ENCODE measurements around the gene SLC22A8.
A peak's percentile ranks its signal among the peaks of the same experiment; 100 is the strongest.
"Not testable (repeated sequence)": the region's sequence is repeated elsewhere in the genome, so short reads cannot be mapped to it uniquely, and the experiment has no call there.

The SLC22A8 gene

DNA sequence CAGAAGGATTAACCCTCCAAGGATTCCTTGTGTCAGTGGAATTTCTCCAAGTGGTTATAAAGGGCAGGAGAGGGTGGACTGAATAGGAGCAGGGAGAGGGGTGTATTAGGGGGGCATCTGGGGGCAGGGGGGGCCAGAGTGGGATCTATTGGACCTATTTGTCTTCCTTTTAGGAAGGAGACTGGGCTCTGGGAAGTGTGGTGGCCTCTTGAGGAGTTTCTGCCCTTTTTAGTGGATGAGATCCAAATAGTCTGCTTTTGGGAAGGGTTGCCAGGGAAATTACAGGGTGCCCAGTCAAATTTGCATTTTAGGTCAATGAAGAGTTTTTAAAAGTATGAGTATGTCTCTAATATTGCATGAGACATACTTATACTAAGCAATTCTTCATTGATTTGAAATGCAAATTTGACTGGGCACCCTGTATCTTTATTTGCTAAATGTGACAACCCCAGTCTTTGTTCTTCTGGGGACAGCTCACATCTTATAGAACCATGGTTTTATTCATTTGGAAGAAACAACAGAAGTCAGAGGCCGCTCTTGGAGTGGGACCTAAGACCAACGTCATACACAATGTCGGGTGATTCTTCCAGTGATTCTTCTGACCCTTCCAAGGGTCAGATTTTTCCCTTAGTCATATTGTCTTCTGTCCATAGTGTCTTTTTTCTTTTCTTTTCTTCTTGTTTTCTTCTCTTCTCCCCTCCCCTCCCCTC, 30.4 kb downstream of the SLC22A8 start:
- DNase-seq = no peak

DNA sequence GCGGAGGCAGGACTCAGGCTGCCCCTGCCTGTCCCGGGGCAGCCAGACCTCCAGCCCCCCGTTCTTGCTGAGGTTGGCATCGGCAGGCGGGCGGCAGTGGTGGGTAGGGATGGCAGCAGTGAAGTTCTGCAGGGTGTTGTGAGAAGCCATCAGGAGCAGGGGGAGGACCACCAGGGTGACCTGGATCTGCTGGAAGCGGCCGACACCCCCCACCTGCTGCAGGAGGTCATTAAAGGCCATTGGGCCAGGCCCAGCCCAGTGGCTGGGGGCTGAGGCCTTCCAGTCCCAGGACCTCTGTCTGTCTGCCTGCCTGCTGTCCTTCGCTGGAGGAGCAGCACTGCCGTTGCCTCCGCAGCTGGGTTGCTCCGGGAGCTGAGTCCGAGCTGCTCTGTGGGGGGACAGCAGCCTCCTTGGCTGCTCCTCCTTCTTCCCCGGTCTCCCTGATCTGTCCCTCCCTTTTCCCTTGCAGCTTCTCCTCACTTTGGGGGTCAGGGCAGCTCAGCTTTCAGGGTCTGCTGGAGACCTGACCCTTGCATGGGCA, 31.1 kb downstream of the SLC22A8 start, which contains the start of gene SLC22A6:
TSS of gene SLC22A6 (minus strand) at position 517 of the 541 bp plus-strand sequence. CDS start at position 240, 277 bp downstream.
- DNase-seq = no peak

DNA sequence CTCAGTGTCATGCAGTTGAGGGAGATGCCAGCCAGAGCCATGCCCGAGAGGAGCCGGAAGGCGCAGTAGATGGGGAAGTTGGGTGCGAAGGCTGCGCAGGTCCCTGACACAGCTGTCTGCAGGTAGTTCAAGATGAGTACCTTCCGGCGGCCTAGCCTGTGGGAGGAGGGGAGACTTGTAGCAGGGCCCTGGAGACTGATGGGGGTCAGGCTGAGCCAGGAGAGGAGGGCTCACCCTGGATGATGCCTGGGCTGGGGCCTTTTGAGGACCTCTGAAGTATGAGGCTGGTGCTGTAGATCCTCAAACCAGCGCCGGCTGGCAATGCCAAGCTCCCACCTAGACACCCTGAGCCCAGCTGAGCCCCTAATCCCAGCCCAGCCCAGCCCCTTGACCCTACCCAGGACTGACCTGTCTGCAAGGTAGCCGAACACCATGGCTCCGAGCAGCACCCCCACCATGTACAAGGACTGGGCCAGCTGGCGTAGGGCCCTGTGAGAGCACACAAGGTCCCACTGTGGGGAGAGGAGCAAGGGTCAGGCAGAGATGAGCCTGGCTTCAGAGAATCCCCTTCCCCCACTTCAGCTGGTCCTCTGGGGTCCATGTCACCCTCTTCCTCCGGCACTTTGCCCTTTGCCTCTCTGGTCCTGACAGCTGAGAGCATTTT, 32.0 kb downstream of the SLC22A8 start:
- no peak for DNase-seq

DNA sequence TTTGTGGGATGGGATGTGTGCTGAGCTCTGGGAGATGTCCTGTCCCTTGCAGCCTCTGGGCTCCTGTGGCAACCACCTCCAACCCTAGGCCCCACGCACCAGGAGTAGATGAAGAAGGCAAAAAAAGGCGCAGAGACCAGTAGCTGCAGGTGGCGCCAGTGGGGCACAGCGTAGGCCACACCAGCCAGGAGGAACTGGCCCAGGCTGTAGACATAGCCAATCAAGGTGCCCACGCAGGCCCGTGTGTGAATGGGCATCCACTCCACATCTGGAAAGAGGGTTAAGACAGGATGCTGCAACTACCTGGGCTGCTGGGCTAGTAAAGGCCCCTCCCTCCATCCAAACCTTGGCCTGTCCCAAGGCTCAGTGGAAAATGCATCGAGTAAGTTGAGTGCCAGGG, 33.9 kb downstream of the SLC22A8 start:
- DNase-seq = no peak

DNA sequence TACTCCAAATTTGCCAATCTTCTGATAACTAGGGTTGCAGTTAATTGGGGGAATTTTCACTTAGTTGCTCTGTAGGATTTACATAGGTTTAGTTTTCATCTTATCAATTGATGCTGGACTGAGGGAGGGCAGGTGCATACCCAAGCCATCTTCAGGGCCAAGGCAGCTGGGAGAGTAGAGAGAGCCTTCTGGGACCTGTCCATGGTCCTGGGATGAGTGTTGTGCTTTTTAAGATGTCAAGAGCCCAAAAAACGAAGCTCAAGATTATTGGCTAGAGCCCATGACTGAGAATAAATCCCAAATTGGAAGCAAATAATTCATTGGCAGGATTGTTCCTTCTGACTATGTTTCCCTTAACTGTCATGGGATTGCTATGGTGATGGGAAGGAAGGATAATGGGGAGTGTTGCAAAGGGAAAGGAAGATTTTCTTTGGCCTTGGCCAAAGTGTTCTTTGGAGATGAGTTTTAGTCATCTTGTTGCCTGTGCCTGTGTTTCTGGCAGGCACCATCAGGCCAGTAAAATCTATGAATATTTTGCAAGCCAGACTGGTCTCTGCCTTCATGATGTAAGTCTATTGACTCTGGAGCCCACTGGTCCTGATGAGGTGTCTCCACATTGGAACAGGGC, 35.4 kb downstream of the SLC22A8 start:
- no peak for DNase-seq

DNA sequence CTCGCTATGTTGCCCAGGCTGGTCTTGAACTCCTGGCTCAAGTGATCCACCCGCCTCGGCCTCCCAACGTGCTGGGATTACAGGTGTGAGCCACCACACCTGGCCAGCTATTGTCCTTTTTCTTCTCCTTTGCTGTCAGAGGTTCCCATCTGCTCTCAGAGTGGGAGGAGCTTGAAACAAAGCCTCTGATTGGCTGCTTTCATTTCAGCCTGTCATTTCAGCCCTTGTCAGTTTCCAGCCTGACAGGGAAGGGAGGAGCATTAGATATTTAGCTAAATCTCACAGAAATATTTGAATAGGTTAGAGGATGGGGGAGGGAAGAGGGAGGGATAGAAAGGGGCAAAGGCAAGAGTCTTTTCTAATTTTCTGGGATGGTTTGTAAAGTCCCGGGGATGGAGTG, 39.5 kb downstream of the SLC22A8 start:
- no peak for DNase-seq

DNA sequence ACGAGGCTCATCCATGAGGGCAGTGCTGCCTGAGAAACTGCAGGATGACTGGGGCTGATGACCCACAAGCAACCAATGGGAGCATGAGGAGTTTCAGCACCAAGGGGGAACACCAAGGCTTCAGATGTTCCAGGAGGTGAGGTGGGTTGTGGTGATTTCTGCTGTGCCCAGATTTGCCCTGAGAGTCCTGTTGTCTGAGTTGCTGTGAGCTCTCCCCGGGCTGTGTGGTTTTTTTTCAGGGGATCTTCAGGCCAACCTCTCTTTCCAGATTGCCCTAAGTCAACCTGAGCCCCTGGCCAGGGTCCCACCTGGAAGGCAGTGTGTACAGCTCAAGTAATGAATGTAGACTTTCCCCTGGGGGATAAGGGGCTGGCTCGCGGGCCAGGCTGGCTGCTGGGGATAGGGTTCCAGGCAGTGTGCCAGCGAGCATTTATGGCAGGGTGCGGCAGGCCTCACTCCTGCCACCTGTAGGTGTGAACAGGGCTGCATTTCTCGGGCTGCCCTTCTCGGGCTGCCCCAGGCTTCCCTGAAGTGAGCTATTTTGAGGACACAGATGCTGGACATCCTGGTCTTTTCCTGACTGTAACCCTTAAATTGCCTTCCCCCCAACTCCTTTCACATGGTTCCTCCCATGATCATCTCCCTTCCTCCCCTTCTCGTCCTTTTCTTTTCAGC, 40.7 kb downstream of the SLC22A8 start:
- peak; percentile 33 for DNase-seq

DNA sequence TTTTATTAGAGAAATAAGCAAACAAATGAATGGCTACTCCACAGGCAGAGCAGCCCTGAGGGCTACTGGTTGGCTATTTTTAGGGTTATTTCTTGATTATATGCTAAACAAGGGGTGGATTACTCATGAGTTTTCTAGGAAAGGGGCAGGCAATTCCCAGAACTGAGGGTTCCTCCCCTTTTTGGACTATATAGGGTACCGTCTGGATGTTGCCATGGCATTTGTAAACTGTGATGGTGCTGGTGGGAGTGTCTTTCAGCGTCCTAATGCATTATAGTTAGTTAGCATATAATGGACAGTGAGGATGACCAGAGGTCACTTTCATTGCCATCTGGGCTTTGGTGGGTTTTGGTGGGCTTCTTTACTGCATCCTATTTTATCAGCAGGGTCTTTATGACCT, 50.1 kb downstream of the SLC22A8 start:
- no peak for DNase-seq

DNA sequence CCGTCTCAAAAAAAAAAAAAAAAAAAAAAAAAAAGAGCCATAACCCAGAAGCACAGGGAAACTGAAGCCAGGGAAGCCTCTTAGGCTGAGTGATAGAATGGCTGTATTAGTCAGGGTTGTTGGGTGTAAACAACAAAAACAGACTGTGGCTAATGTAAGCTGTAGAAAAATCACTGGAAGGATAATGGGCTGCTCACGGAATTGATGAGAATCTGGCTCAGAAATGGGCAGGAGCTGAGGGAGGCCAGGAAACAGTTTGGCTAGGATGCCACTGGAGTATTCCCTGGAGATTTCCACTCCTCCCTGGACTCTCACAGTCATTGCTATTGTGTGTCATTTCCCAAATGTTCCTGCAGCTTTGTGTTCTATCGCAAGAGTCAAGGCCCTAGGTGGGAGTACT, 53.2 kb downstream of the SLC22A8 start:
- no peak for DNase-seq

DNA sequence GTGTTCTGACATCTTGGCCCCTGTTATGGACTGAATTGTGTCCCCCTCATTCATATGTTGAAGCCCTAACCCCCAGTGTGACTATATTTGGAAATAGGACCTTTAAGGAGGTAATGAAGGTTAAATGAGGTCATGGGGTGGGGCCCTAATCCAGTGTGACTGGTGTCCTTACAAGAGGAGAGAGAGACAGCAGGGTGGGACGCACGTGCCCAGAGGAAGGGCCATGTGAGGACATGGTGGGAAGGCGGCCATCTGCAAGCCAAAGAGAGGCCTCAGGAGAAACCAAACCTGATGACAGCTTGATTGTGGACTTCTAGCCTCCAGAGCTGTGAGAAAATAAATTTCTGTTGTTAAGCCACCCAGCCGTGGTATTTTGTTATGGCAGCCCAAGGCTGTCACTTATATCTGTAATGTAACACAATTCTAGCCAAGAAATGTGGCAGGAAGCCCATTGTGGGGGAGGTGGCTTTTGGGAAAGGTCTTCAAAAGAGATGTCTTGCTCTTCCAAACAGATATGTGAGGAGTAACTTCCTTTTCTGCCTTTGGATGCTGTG, 54.5 kb downstream of the SLC22A8 start:
- DNase-seq = no peak

DNA sequence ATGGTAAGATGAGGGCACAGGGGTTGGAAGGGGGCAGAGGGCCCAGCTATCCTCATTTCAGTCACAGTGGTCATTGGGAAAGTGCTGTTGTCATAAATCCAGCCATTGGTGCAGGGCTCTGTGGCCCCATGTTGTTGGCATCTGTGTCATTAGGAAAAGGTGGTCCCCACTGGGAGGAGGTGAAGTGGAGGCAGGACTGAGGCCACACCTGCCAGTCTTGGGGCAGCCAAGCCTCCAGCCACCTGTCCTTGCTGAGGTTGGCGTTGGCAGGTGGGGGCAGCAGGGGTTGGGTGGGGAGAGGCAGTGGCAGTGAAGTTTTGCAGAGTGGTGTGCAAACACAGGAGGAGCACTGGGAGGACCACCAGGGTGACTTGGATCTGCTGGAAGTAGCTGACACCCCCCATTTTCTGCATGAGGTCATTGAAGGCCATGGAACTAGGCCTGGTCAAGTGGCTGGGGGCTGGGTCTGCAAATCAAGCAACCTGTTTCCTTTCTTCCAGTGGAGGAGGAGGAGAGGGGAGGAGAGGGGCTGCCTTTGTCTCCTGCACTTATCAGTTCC, 56.1 kb downstream of the SLC22A8 start:
- DNase-seq = no peak

DNA sequence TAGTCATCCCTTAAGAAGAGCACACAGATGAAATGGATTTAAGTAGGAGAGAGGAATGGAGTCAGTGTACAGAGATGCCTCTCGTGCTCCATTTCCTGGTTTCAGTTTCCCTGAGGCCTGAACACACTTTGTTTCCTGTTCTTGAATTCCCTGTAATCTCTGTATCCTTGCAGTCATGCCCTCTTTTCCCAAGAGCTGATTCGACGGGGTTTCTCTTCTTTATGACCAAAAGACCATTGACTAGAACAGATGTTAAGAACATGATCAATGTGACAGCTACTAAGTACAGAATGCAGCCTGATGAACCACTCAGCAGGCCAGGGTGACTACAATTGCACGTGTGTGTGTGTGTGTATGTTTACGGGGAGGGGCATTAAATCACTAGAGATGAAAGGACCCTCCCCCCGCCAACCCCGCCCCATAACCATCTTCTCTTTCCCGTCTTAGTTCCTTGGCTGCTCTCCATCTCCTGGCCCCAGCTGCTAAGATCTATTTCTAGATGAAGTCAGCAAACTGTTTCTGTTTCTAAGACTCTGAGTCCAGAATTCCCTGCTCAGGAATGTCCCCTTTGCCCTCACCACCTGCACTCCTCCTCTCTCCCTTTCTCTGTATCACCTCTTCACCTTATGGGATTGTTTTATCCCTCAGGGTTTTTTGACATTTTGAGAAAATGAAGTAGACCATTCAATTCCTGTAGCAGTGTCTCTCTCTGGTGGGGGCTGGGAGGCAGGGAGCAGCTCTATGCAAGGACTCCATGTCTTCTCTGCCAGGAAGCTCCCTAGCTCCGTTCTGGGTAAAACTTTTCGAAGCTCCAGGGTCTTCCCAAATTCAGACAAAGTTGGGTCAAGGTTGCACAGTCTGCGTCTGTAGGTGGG, 56.9 kb downstream of the SLC22A8 start:
- no peak for DNase-seq

DNA sequence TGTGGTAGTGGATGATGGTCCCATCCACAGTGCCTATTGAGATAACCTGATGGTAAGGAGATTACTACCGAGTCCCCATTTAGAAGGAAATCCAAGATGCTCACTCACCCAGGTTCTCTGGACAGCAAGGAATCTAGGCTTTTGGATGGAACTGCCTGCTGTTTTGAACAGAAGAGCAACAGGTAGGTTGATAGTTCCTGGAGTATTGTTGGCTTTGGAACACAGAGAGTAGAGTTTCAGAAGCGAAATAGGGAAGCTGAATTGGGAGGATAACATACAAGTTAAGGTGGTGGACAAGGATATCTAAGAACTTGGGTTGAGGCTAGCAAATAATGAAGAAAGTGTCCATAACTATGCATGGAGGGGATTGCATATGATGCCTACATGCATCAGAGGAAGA, 58.5 kb downstream of the SLC22A8 start:
- DNase-seq = no peak

DNA sequence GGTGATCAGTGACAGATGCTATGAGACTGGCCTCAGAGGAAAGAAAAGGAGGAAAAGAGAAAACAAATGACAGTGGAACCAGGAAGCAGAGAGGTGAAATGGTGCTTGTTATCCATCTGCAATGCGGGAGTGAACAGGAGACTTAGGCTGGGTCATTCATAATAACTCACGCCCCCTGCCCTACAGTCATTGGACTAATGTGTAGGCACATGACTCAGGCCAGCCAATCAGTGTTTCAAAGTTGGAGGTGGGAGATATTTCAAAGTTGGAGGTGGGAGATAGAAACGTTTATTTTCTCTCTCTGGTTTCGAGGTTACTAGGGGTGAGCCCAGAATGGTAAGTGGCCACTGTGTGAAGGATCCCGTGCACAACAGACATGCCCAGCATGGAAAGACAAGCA, 61.2 kb downstream of the SLC22A8 start:
- DNase-seq = no peak

DNA sequence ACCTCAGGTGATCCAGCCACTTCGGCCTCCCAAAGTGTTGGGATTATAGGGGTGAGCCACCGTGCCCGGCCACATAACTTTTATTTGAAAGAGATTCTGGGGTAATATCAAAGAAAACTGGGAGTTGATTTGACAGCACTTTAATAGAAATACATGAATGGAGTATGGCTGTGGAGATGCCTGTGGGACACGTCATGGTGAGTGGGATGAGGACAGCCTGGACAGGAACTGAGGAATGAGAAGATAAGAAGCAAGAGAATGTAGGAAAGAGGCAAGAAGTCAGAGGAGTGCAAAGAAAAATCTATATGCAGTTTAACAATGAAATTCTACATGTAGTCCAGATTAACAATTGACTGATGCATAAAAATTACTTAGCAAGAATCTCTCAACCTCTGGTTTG, 61.8 kb downstream of the SLC22A8 start:
- no peak for DNase-seq

DNA sequence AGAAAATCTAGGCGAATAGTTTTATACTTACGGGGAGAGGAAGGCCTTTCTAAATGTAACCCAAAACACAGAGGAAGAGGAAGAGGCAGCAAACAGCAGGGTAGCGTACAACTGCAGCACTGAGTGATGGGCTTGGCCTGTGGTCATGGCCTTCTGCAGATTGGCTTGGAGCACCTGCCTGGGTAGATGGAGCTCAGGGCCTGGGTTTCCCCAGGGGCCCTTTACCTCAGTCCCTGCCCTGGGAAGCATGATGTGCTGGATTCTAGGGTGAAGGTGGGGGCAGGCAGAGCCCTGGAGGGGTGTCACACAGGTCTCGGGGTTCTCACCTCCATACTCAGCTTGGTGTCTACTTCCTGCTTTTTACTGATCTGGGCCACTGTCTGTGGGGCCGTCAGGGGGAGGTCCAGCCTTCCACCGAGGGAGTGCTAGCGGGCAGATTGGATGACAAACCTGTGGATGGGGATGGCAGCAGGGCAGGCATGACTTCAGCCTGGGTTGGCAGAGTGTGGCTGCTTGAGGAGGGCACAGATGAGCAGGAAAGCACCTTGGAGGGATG, 66.8 kb downstream of the SLC22A8 start:
- no peak for DNase-seq

DNA sequence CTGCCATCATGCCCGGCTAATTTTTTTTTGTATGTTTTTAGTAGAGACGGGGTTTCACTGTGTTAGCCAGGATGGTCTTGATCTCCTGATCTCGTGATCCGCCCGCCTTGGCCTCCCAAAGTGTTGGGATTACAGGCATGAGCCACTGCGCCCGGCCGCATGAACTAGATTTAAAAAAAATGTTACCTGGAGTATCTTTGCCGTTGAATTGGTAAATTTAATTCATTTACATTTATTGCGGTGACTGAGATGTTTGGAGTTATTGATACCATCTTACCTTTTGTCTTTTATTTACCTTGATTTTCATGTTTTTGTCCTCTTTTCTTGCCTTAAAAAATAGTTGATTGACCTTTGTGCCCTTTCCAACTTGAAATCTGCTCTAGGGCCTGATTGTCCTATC, 70.1 kb downstream of the SLC22A8 start:
- not testable (repeated sequence) for DNase-seq

Data from DMS79 (cell line).